GM19467 (cell line): ENCODE measurements around the gene ARID3B.
"Not testable (repeated sequence)": the region's sequence is repeated elsewhere in the genome, so short reads cannot be mapped to it uniquely, and the experiment has no call there.

Experiments used
- ATAC-seq: cut with Tn5 transposase; IDR thresholded peaks from one replicate; pipeline ENCODE4 v1.9.1; 2021; ENCODE audit warnings: mild to moderate bottlenecking, moderate library complexity; ENCODE audit not compliant: unreplicated experiment

The ARID3B gene

GRCh38 chr15:74564182-74564581 lies 23.2 kb downstream of the ARID3B start:
- no peak for ATAC-seq

- ATAC-seq, result no peak
Measured at GRCh38 chr15:74565381-74566085, 24.5 kb downstream of the ARID3B start.

GRCh38 chr15:74568594-74568993 lies 27.6 kb downstream of the ARID3B start:
- no peak for ATAC-seq

- no peak for ATAC-seq
Measured at GRCh38 chr15:74569731-74570070, 28.7 kb downstream of the ARID3B start.

GRCh38 chr15:74571191-74571590 lies 30.2 kb downstream of the ARID3B start:
- ATAC-seq, result no peak

- ATAC-seq, result no peak
Measured at GRCh38 chr15:74573987-74574386, 33.0 kb downstream of the ARID3B start.

GRCh38 chr15:74578496-74578994 lies 37.5 kb downstream of the ARID3B start:
- ATAC-seq, result no peak

GRCh38 chr15:74579001-74579400 lies 38.0 kb downstream of the ARID3B start:
- ATAC-seq, result no peak

GRCh38 chr15:74580538-74581350 lies 39.7 kb downstream of the ARID3B start:
- no peak for ATAC-seq

GRCh38 chr15:74584204-74584603 lies 43.2 kb downstream of the ARID3B start:
- no peak for ATAC-seq

GRCh38 chr15:74584779-74585178 lies 43.8 kb downstream of the ARID3B start:
- ATAC-seq, result no peak

- ATAC-seq, result no peak
Measured at GRCh38 chr15:74585191-74585590, 44.2 kb downstream of the ARID3B start.

GRCh38 chr15:74585857-74586256 lies 44.8 kb downstream of the ARID3B start:
- ATAC-seq, result no peak

- no peak for ATAC-seq
Measured at GRCh38 chr15:74589826-74590225, 48.8 kb downstream of the ARID3B start.

GRCh38 chr15:74592222-74592621 lies 51.2 kb downstream of the ARID3B start:
- no peak for ATAC-seq

GRCh38 chr15:74593122-74593521 lies 52.1 kb downstream of the ARID3B start:
- ATAC-seq, result no peak

GRCh38 chr15:74594455-74594854 lies 53.4 kb downstream of the ARID3B start:
- no peak for ATAC-seq

- ATAC-seq, result no peak
Measured at GRCh38 chr15:74595271-74595670, 54.3 kb downstream of the ARID3B start.

- ATAC-seq, result not testable (repeated sequence)
Measured at GRCh38 chr15:74596736-74597135, 55.7 kb downstream of the ARID3B start.

- ATAC-seq, result not testable (repeated sequence)
Measured at GRCh38 chr15:74597146-74597705, 56.2 kb downstream of the ARID3B start.

GRCh38 chr15:74598126-74598842 lies 57.3 kb downstream of the ARID3B start:
- peak; percentile 89 for ATAC-seq
